Measurements from ENCODE around the gene CNTN4.

CNTN4 gene

GRCh38 chr3:2603692-2604289 is 505.1 kb downstream of the CNTN4 start:
- in situ Hi-C loops (cut with HindIII; ENCODE audit: low sequenced_read_pairs) = no loop called here
- no peak for TF ChIP-seq CTCF (IDR thresholded peaks at IDR 0.05; ENCODE audit: low read depth, low read length)
- no peak for DNase-seq (ENCODE audit: low read depth, low spot score)
- H3K4me3 ChIP-seq (ENCODE audit: low read depth, low read length) = no peak overlapping the region

GRCh38 chr3:2614578-2614977 is 515.9 kb downstream of the CNTN4 start:
- H3K4me3 ChIP-seq (ENCODE audit: low read depth, low read length) = no peak overlapping the region
- TF ChIP-seq CTCF (IDR thresholded peaks at IDR 0.05; ENCODE audit: low read depth, low read length) = no peak
- no peak for DNase-seq (ENCODE audit: low read depth, low spot score)
- in situ Hi-C loops (cut with HindIII; ENCODE audit: low sequenced_read_pairs) = no loop called here

GRCh38 chr3:2615080-2615479 is 516.4 kb downstream of the CNTN4 start:
- no peak for DNase-seq (ENCODE audit: low read depth, low spot score)
- no peak for TF ChIP-seq CTCF (IDR thresholded peaks at IDR 0.05; ENCODE audit: low read depth, low read length)
- H3K4me3 ChIP-seq (ENCODE audit: low read depth, low read length) = no peak overlapping the region
- in situ Hi-C loops (cut with HindIII; ENCODE audit: low sequenced_read_pairs) = no loop called here

- in situ Hi-C loops (cut with HindIII; ENCODE audit: low sequenced_read_pairs) = no loop called here
- no peak overlapping the region for H3K4me3 ChIP-seq (ENCODE audit: low read depth, low read length)
- no peak for TF ChIP-seq CTCF (IDR thresholded peaks at IDR 0.05; ENCODE audit: low read depth, low read length)
- no peak for DNase-seq (ENCODE audit: low read depth, low spot score)
These were observed 524.8 kb downstream of the CNTN4 start for GRCh38 chr3:2623436-2623835.

GRCh38 chr3:2628117-2628516 is 529.5 kb downstream of the CNTN4 start:
- no peak for DNase-seq (ENCODE audit: low read depth, low spot score)
- in situ Hi-C loops (cut with HindIII; ENCODE audit: low sequenced_read_pairs) = no loop called here
- H3K4me3 ChIP-seq (ENCODE audit: low read depth, low read length) = no peak overlapping the region
- TF ChIP-seq CTCF (IDR thresholded peaks at IDR 0.05; ENCODE audit: low read depth, low read length) = no peak

GRCh38 chr3:2635511-2635910 is 536.8 kb downstream of the CNTN4 start:
- no peak for DNase-seq (ENCODE audit: low read depth, low spot score)
- H3K4me3 ChIP-seq (ENCODE audit: low read depth, low read length) = no peak overlapping the region
- in situ Hi-C loops (cut with HindIII; ENCODE audit: low sequenced_read_pairs) = no loop called here
- TF ChIP-seq CTCF (IDR thresholded peaks at IDR 0.05; ENCODE audit: low read depth, low read length) = no peak

GRCh38 chr3:2643606-2644005 is 544.9 kb downstream of the CNTN4 start:
- in situ Hi-C loops (cut with HindIII; ENCODE audit: low sequenced_read_pairs) = no loop called here

More at GRCh38 chr3:2643606-2644005, 544.9 kb downstream of the CNTN4 start:
- no peak for TF ChIP-seq CTCF (IDR thresholded peaks at IDR 0.05; ENCODE audit: low read depth, low read length)
- no peak for DNase-seq (ENCODE audit: low read depth, low spot score)
- no peak overlapping the region for H3K4me3 ChIP-seq (ENCODE audit: low read depth, low read length)

Measured in astrocyte of the spinal cord (primary cell).